HepG2 (cell line): ENCODE data around the gene NKX3-2. TPM values are rescaled to one million over a fixed set of nuclear protein-coding genes. Genes with fewer than 3 reads are reported as not detected.

Source experiments
- ATAC-seq: fragments of 200-7000 bp; cut with Tn5 transposase; 3 replicates; pipeline ENCODE4 v1.9.1; 2020; ENCODE audit warnings: mild to moderate bottlenecking, moderate library complexity
- BruUV-seq: library from RNA; stranded (reverse); fragments of 400-500 nt; replicated peaks from 2 replicates; lab custom pipeline; 2021; lab: Mats Ljungman, UMichigan
- CTCF ChIA-PET: fragments of 300-600 bp; formaldehyde crosslinking; extraction: SDS; loops from one replicate; lab custom pipeline; 2021; ENCODE audit warnings: low total read pairs, inconsistent platforms, low intra/inter-chr PET ratio; lab: Yijun Ruan, JAX
- POLR2A ChIA-PET: fragments of 350-600 bp; sonication (Branson Sonifier 250); formaldehyde crosslinking; loops from one replicate; lab custom pipeline; 2020; ENCODE audit warnings: antibody characterized with exemption, inconsistent platforms; lab: Yijun Ruan, JAX
- DNase-seq: peaks from one replicate; pipeline ENCODE4 v3.0.0-alpha.2; 2015; ENCODE audit warnings: low spot score
- FAIRE-seq: peaks from 3 replicates; lab custom pipeline; 2011; peaks lifted over from hg19 to GRCh38; lab: Jason Lieb, UNC
- H2AFZ ChIP-seq: one replicate; pipeline ENCODE4 v1.6.1; 2011; ENCODE audit warnings: low read length, inconsistent platforms
- H3K27ac ChIP-seq: fragments of 300-600 bp; 3 replicates; pipeline ENCODE4 v1.8.0; 2011; ENCODE audit warnings: mixed run types, mild to moderate bottlenecking, mixed read lengths, low read length, inconsistent platforms; ENCODE audit not compliant: insufficient read depth; ENCODE audit errors: extremely low read length
- H3K27me3 ChIP-seq, 2 experiments: fragments of 200-600 bp in 1 of 2; 2 replicates in 1 of 2; 3 replicates in 1 of 2; pipeline versions ENCODE4 v1.6.0 to v1.8.0; 2011; ENCODE audit warnings: low read length in 2 of 2, mild to moderate bottlenecking in 2 of 2, moderate library complexity in 2 of 2, inconsistent platforms in 1 of 2; ENCODE audit not compliant: insufficient read depth in 2 of 2, control insufficient read depth in 1 of 2
- H3K36me3 ChIP-seq, 2 experiments: fragments of 200-600 bp in 1 of 2; replicated peaks in 1 of 2; 2 replicates in 1 of 2; 3 replicates in 1 of 2; pipeline versions ENCODE4 v1.5.1 to v1.8.0; 2011; ENCODE audit warnings: low read length in 2 of 2, inconsistent platforms in 1 of 2; ENCODE audit not compliant: insufficient read depth in 2 of 2, control insufficient read depth in 1 of 2
- H3K4me1 ChIP-seq: 2 replicates; pipeline ENCODE4 v1.5.1; 2012; ENCODE audit warnings: low read length, inconsistent platforms; ENCODE audit not compliant: insufficient read depth
- H3K4me2 ChIP-seq: 2 replicates; pipeline ENCODE4 v1.6.0; 2011; ENCODE audit warnings: low read depth, low read length, inconsistent platforms
- H3K4me3 ChIP-seq, 3 experiments: fragments of 200-600 bp in 1 of 3; sonication (generic), shearing (Covaris generic) in 1 of 3; replicated peaks in 1 of 3; 2 replicates each; pipeline ENCODE4 v1.5.1; 2011 to 2016; ENCODE audit warnings: low read length in 3 of 3, inconsistent platforms in 2 of 3, low read depth in 2 of 3, mild to moderate bottlenecking in 2 of 3, control low read depth in 1 of 3, mixed read lengths in 1 of 3; ENCODE audit not compliant: insufficient read depth in 1 of 3
- H3K79me2 ChIP-seq: one replicate; pipeline ENCODE4 v1.6.1; 2011; ENCODE audit warnings: low read length, inconsistent platforms; ENCODE audit not compliant: insufficient read depth
- H3K9ac ChIP-seq: 2 replicates; pipeline ENCODE4 v1.6.0; 2011; ENCODE audit warnings: mild to moderate bottlenecking, low read depth, low read length, inconsistent platforms; ENCODE audit not compliant: insufficient read depth
- H3K9me3 ChIP-seq: 2 replicates; pipeline ENCODE4 v1.5.1; 2012; ENCODE audit warnings: mild to moderate bottlenecking, low read length
- H4K20me1 ChIP-seq: 2 replicates; pipeline ENCODE4 v1.6.0; 2011; ENCODE audit warnings: inconsistent platforms, mild to moderate bottlenecking, low read length, moderate library complexity; ENCODE audit not compliant: insufficient read depth
- AFF4 ChIP-seq: sonication (generic); formaldehyde crosslinking; IDR thresholded peaks from 2 replicates; pipeline ENCODE4 v1.4.0; 2020; ENCODE audit warnings: missing genetic modification reagents
- CEBPB ChIP-seq: IDR thresholded peaks from 2 replicates; pipeline ENCODE4 v1.6.1; 2011; ENCODE audit warnings: low read depth, low read length, improper control_type of control experiment, borderline replicate concordance
- KDM4B ChIP-seq: sonication (generic); formaldehyde crosslinking; IDR thresholded peaks from 2 replicates; pipeline ENCODE4 v1.4.0; 2020; ENCODE audit warnings: missing genetic modification reagents
- NFE2L2 ChIP-seq: fragments of 150-350 bp; IDR thresholded peaks from 2 replicates; pipeline ENCODE4 v1.6.1; 2014; ENCODE audit warnings: low read length
- ZNF138 ChIP-seq: sonication (generic); formaldehyde crosslinking; IDR thresholded peaks from 2 replicates; pipeline ENCODE4 v1.5.0; 2020; ENCODE audit warnings: mild to moderate bottlenecking, low read depth, missing genetic modification reagents
- ZNF33B ChIP-seq: sonication (generic); formaldehyde crosslinking; IDR thresholded peaks from 2 replicates; pipeline ENCODE4 v1.5.1; 2020; ENCODE audit warnings: mild to moderate bottlenecking, missing genetic modification reagents
- ZNF556 ChIP-seq: sonication (generic); formaldehyde crosslinking; IDR thresholded peaks from 2 replicates; pipeline ENCODE4 v1.4.0; 2020; ENCODE audit warnings: mild to moderate bottlenecking, missing genetic modification reagents, borderline replicate concordance
- ZNF629 ChIP-seq: sonication (generic); formaldehyde crosslinking; conservative IDR thresholded peaks from 2 replicates; pipeline ENCODE4 v1.5.0; 2020; ENCODE audit warnings: missing genetic modification reagents
- WGBS: methylation state at CpG from one replicate; pipeline ENCODE4 v1.1.6; 2017; ENCODE audit warnings: low lambda C conversion rate; 5-methylcytosine and 5-hydroxymethylcytosine counted together
- in situ Hi-C: cut with HindIII; loops from 2 replicates; pipeline ENCODE4 v1.10.0; 2017; ENCODE audit warnings: low pct_unique_long_range_greater_than_20kb; ENCODE audit not compliant: extremely low pct_ligation_motif_present
- intact Hi-C: fragments of 100-400 bp; cut with micrococcal nuclease; formaldehyde crosslinking; loops from one replicate; pipeline ENCODE4 v1.10.0; 2022; ENCODE audit not compliant: unreplicated experiment
- polyA plus RNA-seq, 8 experiments: library from polyadenylated mRNA; depleted of rRNA in 3 of 8; stranded (reverse) in 7 of 8; unstranded in 1 of 8; fragments of >200 nt; fragmentation: Illumina TruSeq in 4 of 8; extraction: Trizol in 4 of 8; gene quantifications; 2 replicates each; pipeline versions ENCODE4 v1.2.1 to v1.2.3, GENCODE V29; 2011 to 2016; ENCODE audit warnings: low read depth in 4 of 8, missing spikeins in 1 of 8, mixed read lengths in 1 of 8; ENCODE audit not compliant: insufficient read depth in 1 of 8
- total RNA-seq, 5 experiments: library from RNA; depleted of rRNA; stranded (reverse); fragments of >200 nt; fragmentation: Illumina TruSeq; extraction: Trizol; gene quantifications; 2 replicates each; pipeline ENCODE4 v1.2.3, GENCODE V29; 2016; ENCODE audit warnings: low read depth in 1 of 5

The NKX3-2 gene
- total and polyA plus RNA-seq, 2 of the 13 experiments (the other 11 are each of a cell fraction or from before 2014, with no cell fraction given): 0.07 to 0.13 TPM

DNA sequence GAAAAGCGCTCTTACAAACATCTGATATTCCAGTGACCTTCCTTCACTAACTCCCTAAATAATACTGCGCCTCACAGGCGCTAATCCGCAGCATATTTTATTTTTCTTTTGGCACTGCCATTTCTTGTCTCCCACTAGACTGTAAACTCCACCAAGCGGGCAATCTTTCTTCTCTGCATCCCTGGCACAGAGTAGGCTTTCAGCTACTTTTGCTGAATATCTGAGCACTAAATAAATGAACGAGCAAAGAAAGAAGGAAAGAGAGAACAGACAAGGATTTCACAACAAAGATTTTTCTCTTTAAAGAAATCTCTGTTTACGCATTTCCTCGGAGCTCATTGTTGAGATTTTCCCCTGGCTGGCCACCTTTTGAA is 12.7 kb downstream of the NKX3-2 start:
- Histone ChIP-seq H3K79me2 (no peaks in the 10 kb centered on the region), H3K4me1 (peaks cover 20% of the 10 kb centered on the region; the same call in 1 of the 2 replicates), H3K9ac (no peak overlapping the region), H3K36me3 (no peaks in the 10 kb centered on the region), H3K4me2 (no peak overlapping the region), H3K27me3 (peaks cover 11 to 90% of the 10 kb centered on the region in 2 experiments; a peak in 4 of 5 replicates), H3K9me3 (no peaks in the 10 kb centered on the region), H3K27ac (no peak overlapping the region), H4K20me1 (no peaks in the 10 kb centered on the region), H2AFZ (no peak overlapping the region), H3K4me3 (no peak overlapping the region)
- no peak for TF ChIP-seq NFE2L2
- TF ChIP-seq AFF4 (CRISPR knock-in tag): no peak
- no peak for TF ChIP-seq ZNF33B
- TF ChIP-seq ZNF629: no peak
- TF ChIP-seq ZNF556 (CRISPR knock-in tag): no peak
- no peak for TF ChIP-seq ZNF138
- no peak for TF ChIP-seq KDM4B (CRISPR knock-in tag)
- TF ChIP-seq CEBPB: no peak
- in situ Hi-C loops (no loop called here), intact Hi-C loops (no loop called here)
- 55% methylated on average over 8 of the region's 8 CpGs for WGBS
- DNase-seq: no peak
- CTCF ChIA-PET: no interaction called here
- no peak for ATAC-seq
- BruUV-seq: no TSS peak
- FAIRE-seq: no peak
- POLR2A ChIA-PET: no interaction called here
